Mucosa of descending colon (tissue), 3 donors: ENCODE measurements around the gene HYAL1. TPM values are rescaled to one million over a fixed set of nuclear protein-coding genes. Genes with fewer than 3 reads are reported as not detected.

ENCODE experiments used
- ATAC-seq: fragments of 200-7000 bp; cut with Tn5 transposase; one replicate; pipeline ENCODE4 v1.9.1; 2020; ENCODE audit warnings: mild to moderate bottlenecking, moderate library complexity
- DNase-seq, 3 donors: peaks; one replicate each; pipeline ENCODE4 v3.0.0-alpha.2; 2020
- H3K36me3 ChIP-seq: fragments of 200-600 bp; one replicate; pipeline ENCODE4 v1.8.0; 2021; ENCODE audit warnings: low read depth, mild to moderate bottlenecking
- H3K4me1 ChIP-seq: fragments of 200-600 bp; one replicate; pipeline ENCODE4 v1.8.0; 2021; ENCODE audit warnings: low read depth, mild to moderate bottlenecking
- H3K4me3 ChIP-seq: fragments of 200-600 bp; one replicate; pipeline ENCODE4 v1.8.0; 2021; ENCODE audit warnings: mild to moderate bottlenecking
- H3K9me3 ChIP-seq: fragments of 200-600 bp; one replicate; pipeline ENCODE4 v1.8.0; 2021; ENCODE audit warnings: mild to moderate bottlenecking
- intact Hi-C, 2 donors: fragments of 100-400 bp; cut with DNase I in 1 of 2; cut with micrococcal nuclease in 1 of 2; formaldehyde crosslinking; loops; one replicate each; pipeline versions ENCODE4 v1.11.0 to v1.11.1; 2022; cut with DNase I, micrococcal nuclease
- long read RNA-seq, 2 donors: library from polyadenylated mRNA; unstranded; transcript quantifications; one replicate each; pipeline ENCODE4 v2.0.0, GENCODE V29; 2019 to 2021
- total RNA-seq, 3 donors: library from RNA; stranded (reverse); fragmentation: NEBNext Ultra II Directional in 2 of 3; extraction: Animal tissue kit (Norgen Biotek cat#: 25700) in 2 of 3; gene quantifications; one replicate each; pipeline versions ENCODE4 v1.2.1 to v1.2.4, GENCODE V29; 2021 to 2023
- TF ChIP-seq, protein P1 (sequence below): fragments of 200-600 bp; IDR thresholded peaks from one replicate; pipeline ENCODE4 v1.8.0; 2022; ENCODE audit warnings: antibody characterized with exemption, mild to moderate bottlenecking
- donor health status: DM: no; HTN: no; CAD: no; lungs with moderate emphysema.
- donor health status: DM: no; HTN: no; CAD: no.
- donor health status: DM: no; HTN: yes; CAD: no.

HYAL1 gene, protein sequence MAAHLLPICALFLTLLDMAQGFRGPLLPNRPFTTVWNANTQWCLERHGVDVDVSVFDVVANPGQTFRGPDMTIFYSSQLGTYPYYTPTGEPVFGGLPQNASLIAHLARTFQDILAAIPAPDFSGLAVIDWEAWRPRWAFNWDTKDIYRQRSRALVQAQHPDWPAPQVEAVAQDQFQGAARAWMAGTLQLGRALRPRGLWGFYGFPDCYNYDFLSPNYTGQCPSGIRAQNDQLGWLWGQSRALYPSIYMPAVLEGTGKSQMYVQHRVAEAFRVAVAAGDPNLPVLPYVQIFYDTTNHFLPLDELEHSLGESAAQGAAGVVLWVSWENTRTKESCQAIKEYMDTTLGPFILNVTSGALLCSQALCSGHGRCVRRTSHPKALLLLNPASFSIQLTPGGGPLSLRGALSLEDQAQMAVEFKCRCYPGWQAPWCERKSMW
- total RNA-seq = 10 to 100 TPM in 1 of 3 donors, 1 to 10 TPM in 2; 5.3 to 10.0 (median 7.0) TPM
- long read RNA-seq, donor 1, transcript HYAL1-201 (3 exons, 2,517 nt) = major isoform, 5 of 9 reads
- long read RNA-seq, donor 1, partial matches to known transcripts = 1 of 9 reads
- long read RNA-seq, donor 1, other reads (novel, unspliced or antisense) = 3 of 9 reads
- long read RNA-seq, donor 2, partial matches to known transcripts = 0 of 3 reads
- long read RNA-seq, donor 2, other reads (novel, unspliced or antisense) = 0 of 3 reads

DNA sequence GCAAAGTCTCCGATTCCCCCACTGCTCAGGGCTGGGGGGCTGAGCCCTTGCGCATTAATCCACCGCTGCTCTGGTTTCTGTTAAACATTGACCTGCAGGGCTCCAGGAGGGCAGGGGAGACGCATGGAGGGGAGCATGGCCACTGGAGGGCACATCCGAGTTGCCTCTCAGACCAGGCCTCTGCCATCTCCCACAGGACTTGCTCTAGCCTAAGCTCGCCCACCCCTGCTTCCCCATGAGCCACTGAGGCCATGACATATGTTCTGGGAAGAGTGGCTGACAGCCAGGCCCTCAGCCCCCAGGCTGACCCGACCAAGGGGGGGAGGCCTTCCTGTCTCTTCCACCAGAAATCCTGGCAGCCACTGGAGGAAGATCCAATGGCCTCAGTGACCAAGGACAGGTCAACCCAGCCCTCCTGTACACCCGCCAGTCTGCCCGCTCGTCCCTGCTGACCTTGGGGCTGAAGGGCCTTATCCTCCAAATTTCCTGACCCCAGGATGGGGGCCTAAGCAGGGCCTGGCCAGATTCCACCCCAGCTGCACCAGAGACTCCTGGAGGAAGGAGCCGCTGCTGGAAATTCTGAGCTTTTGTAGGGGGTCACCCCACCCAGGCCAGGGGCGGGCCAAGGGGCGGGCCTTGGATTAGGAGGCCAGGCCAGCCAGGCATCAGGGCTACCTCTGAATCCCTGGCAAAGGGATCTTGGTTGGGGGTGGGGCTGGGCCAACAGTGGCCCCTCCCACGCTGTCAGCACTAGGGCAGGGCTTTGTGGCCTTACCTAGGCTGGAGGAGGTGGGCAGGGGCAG, at the start of gene HYAL1:
Gene HYAL1 (minus strand): TSS at position 562 of the 803 bp plus-strand sequence. CDS start 618 bp downstream, outside the sequence.
- DNase-seq = peak; percentile 74 to 80 (median 77)

DNA sequence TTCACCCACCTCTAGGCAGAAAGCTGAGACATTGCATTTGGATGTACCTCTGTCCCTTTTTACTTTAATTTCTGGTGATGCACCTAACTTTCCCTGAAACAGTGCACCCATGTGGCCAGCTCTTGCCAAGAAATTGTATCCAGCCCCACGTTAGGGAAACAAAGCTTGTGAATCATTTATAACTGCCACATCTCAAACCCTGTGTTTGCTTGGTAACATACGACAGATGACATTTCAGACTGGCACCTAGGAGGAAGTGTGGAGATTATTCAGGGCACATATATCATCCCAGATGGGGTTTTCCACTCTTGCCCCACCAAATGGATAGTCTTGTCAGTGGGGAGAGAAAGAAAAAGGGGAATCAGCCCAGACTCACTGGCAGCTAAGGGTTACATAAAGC, 49.4 kb upstream of the HYAL1 start:
- TF ChIP-seq, protein P1, sequence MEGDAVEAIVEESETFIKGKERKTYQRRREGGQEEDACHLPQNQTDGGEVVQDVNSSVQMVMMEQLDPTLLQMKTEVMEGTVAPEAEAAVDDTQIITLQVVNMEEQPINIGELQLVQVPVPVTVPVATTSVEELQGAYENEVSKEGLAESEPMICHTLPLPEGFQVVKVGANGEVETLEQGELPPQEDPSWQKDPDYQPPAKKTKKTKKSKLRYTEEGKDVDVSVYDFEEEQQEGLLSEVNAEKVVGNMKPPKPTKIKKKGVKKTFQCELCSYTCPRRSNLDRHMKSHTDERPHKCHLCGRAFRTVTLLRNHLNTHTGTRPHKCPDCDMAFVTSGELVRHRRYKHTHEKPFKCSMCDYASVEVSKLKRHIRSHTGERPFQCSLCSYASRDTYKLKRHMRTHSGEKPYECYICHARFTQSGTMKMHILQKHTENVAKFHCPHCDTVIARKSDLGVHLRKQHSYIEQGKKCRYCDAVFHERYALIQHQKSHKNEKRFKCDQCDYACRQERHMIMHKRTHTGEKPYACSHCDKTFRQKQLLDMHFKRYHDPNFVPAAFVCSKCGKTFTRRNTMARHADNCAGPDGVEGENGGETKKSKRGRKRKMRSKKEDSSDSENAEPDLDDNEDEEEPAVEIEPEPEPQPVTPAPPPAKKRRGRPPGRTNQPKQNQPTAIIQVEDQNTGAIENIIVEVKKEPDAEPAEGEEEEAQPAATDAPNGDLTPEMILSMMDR = no peak
- Histone ChIP-seq H3K9me3 (no peaks in the 10 kb centered on the region), H3K4me1 (peaks cover 52% of the 10 kb centered on the region), H3K4me3 (no peak overlapping the region), H3K36me3 (no peaks in the 10 kb centered on the region)
- DNase-seq (no peak), ATAC-seq (peak; percentile 16)
- intact Hi-C loops = no loop called here

More for the DNA sequence above, at the start of gene HYAL1:
- Histone ChIP-seq H3K9me3 (peaks cover 4% of the 10 kb centered on the region), H3K4me3 (no peak within 1 kb of the TSS), H3K4me1 (peaks cover 14% of the 10 kb centered on the region), H3K36me3 (peaks cover 6% of the 10 kb centered on the region)
- TF ChIP-seq, protein P1 = no peak
- peak; percentile 15 for ATAC-seq
- intact Hi-C loops = no loop called here

DNA sequence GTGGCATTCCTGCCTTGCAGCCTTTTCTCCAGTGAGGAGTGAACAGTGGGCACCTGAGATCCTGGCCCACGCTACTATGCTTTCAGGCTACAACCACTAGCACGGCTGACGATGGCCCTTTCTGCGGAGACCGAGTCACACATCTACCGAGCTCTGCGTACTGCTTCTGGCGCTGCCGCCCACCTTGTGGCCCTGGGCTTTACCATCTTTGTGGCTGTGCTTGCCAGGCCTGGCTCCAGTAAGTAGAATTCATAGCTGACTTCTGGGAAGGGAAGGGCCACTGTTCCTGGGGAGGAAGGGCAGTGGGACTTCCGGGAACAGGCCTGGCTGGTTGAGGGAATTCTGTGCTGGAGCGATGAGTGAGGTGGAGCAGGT, 47.9 kb upstream of the HYAL1 start:
- H3K4me1 ChIP-seq = peaks cover 37% of the 10 kb centered on the region
- no peak overlapping the region for H3K4me3 ChIP-seq
- intact Hi-C loops = no loop called here
- TF ChIP-seq, protein P1 = no peak
- DNase-seq (no peak), ATAC-seq (no peak)
- no peaks in the 10 kb centered on the region for H3K36me3 ChIP-seq
- no peaks in the 10 kb centered on the region for H3K9me3 ChIP-seq

DNA sequence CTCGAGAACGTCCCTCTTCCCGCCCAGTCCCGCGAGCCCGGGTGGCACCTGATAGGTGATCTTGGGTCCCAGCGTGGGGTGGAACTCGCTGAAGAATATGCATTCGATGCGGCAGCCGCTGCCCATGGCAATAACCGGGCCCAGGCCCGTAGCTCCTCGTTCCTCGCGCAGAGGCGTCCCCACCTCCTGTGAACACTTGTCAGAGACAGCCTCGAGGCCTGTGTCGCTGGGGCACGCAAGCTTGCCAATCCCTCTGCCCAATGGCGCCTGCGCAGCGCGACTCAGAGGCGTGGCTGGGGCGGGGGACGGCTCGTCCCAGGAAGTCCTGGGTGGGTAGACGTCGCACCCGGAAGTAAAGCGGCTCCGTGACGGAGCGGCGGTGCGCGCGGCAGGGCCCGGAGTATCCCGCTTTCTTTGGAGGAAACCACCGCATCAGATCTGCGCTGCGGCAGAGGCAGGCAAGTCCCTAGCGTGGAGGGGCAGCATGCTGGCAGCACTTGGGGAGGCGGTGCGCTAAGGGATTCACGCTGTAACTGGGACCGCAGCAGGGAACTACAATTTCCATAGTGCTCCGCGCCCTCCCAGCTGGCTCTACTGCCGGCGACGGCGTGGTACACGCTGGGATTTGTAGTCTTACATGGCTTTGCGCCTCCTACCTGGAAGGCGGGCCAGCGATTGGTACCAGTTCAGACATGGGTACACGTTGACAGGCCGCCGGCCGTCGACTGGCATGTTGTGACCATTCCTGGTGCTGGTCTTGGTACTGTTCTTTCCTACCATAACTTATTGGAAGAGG, 47.4 kb upstream of the HYAL1 start, which contains the start of the genes CYB561D2 and NPRL2:
Gene CYB561D2 (plus strand): TSS at position 336 of the 796 bp plus-strand sequence. CDS start 572 bp downstream, outside the sequence.
Gene NPRL2 (minus strand): TSS at position 249 of the 796 bp plus-strand sequence. CDS start 123 bp downstream, at position 126.
- intact Hi-C loops = no loop called here
- no peaks in the 10 kb centered on the region for H3K9me3 ChIP-seq
- ATAC-seq (peak; percentile 94), DNase-seq (peak; percentile 97 to 100 (median 99))
- peaks cover 33% of the 10 kb centered on the region for H3K4me1 ChIP-seq
- H3K4me3 ChIP-seq = peak within 1 kb of the TSS; percentile 71
- H3K36me3 ChIP-seq = no peaks in the 10 kb centered on the region
- TF ChIP-seq, protein P1 = no peak

DNA sequence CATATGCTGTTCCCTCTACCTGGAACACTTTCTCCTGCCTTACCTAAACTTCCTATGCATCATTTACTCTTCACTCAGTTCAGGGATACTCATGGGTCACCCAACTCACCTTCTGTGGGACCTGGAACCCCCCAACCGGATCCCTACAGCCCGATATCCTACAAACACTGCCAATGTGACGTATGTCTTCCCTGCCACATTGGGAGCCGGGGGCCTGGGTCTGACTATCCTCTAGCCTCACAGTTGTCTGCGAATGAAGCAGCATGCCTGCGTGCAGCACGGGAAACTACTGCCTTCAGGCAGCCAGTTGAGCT, 46.8 kb upstream of the HYAL1 start:
- DNase-seq (no peak), ATAC-seq (no peak)
- Histone ChIP-seq H3K4me3 (peak overlapping the region; percentile 71), H3K9me3 (no peaks in the 10 kb centered on the region), H3K36me3 (no peaks in the 10 kb centered on the region), H3K4me1 (peaks cover 36% of the 10 kb centered on the region)
- TF ChIP-seq, protein P1 = no peak
- intact Hi-C loops = no loop called here
